K562 (cell line): ENCODE data around the gene COG7. TPM values are rescaled to one million over a fixed set of nuclear protein-coding genes. Genes with fewer than 3 reads are reported as not detected.

Experiments used
- DMBX1 ChIP-seq: fragments of 250-450 bp; sonication (Bioruptor Pico); IDR thresholded peaks from 2 replicates; pipeline ENCODE4 v1.8.0; 2022; ENCODE audit warnings: inconsistent platforms, mild to moderate bottlenecking, moderate library complexity, borderline replicate concordance
- SIN3A ChIP-seq, 2 experiments: fragments of 150-350 bp in 1 of 2; IDR thresholded peaks; 2 replicates each; pipeline ENCODE4 v1.6.1; 2011 to 2016; ENCODE audit warnings: borderline replicate concordance in 2 of 2, low read depth in 2 of 2, low read length in 2 of 2, mild to moderate bottlenecking in 2 of 2, moderate library complexity in 2 of 2; ENCODE audit not compliant: control insufficient read depth in 1 of 2
- polyA plus RNA-seq, 8 experiments: library from polyadenylated mRNA; depleted of rRNA in 4 of 8; stranded (reverse) in 5 of 8; unstranded in 3 of 8; fragments of >200 nt; fragmentation: Nextera tagmentation in 2 of 8; fragmentation: Illumina TruSeq in 1 of 8; extraction: Ambion mirVana in 2 of 8; extraction: Trizol in 1 of 8; gene quantifications; 2 replicates each; pipeline versions ENCODE4 v1.2.1 to v1.2.3, GENCODE V29; 2011 to 2014; ENCODE audit warnings: inconsistent platforms in 1 of 8, missing spikeins in 1 of 8
- total RNA-seq, 7 experiments: library from RNA; depleted of rRNA in 6 of 7; stranded (reverse); fragments of >200 nt in 6 of 7; fragmentation: Illumina TruSeq in 2 of 7; extraction: Trizol in 2 of 7; gene quantifications; 2 replicates each; pipeline versions ENCODE4 v1.2.1 to v1.2.3, GENCODE V29; 2011 to 2021; ENCODE audit warnings: low replicate concordance in 1 of 7
- TF ChIP-seq, protein P1 (sequence below): fragments of 450-650 bp; IDR thresholded peaks from 2 replicates; pipeline ENCODE4 v1.6.1; 2016; ENCODE audit warnings: low read depth

Gene COG7
- total and polyA plus RNA-seq, 9 of the 15 experiments (the other 6 are each of a cell fraction or from before 2014, with no cell fraction given), result 3.8 to 17.6 (median 13.4) TPM

GRCh38 chr16:23389201-23389600 is 63.8 kb downstream of the COG7 start (continued):
- TF ChIP-seq, protein P1, sequence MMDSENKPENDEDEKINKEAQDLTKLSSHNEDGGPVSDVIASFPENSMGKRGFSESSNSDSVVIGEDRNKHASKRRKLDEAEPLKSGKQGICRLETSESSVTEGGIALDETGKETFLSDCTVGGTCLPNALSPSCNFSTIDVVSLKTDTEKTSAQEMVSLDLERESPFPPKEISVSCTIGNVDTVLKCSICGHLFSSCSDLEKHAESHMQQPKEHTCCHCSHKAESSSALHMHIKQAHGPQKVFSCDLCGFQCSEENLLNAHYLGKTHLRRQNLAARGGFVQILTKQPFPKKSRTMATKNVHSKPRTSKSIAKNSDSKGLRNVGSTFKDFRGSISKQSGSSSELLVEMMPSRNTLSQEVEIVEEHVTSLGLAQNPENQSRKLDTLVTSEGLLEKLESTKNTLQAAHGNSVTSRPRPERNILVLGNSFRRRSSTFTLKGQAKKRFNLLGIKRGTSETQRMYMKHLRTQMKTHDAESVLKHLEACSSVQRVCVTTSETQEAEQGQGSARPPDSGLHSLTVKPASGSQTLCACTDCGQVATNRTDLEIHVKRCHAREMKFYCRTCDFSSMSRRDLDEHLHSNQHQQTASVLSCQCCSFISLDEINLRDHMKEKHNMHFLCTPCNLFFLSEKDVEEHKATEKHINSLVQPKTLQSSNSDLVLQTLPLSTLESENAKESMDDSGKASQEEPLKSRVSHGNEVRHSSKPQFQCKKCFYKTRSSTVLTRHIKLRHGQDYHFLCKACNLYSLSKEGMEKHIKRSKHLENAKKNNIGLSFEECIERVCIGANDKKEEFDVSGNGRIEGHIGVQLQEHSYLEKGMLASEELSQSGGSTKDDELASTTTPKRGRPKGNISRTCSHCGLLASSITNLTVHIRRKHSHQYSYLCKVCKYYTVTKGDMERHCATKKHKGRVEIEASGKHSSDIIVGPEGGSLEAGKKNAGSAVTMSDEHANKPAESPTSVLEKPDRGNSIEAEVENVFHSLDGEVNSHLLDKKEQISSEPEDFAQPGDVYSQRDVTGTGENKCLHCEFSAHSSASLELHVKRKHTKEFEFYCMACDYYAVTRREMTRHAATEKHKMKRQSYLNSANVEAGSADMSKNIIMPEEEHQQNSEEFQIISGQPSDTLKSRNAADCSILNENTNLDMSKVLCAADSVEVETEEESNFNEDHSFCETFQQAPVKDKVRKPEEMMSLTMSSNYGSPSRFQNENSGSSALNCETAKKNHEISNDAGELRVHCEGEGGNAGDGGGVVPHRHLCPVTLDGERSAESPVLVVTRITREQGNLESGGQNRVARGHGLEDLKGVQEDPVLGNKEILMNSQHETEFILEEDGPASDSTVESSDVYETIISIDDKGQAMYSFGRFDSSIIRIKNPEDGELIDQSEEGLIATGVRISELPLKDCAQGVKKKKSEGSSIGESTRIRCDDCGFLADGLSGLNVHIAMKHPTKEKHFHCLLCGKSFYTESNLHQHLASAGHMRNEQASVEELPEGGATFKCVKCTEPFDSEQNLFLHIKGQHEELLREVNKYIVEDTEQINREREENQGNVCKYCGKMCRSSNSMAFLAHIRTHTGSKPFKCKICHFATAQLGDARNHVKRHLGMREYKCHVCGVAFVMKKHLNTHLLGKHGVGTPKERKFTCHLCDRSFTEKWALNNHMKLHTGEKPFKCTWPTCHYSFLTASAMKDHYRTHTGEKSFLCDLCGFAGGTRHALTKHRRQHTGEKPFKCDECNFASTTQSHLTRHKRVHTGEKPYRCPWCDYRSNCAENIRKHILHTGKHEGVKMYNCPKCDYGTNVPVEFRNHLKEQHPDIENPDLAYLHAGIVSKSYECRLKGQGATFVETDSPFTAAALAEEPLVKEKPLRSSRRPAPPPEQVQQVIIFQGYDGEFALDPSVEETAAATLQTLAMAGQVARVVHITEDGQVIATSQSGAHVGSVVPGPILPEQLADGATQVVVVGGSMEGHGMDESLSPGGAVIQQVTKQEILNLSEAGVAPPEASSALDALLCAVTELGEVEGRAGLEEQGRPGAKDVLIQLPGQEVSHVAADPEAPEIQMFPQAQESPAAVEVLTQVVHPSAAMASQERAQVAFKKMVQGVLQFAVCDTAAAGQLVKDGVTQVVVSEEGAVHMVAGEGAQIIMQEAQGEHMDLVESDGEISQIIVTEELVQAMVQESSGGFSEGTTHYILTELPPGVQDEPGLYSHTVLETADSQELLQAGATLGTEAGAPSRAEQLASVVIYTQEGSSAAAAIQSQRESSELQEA, result no peak
- TF ChIP-seq DMBX1 (no peak), SIN3A (IDR thresholded peaks at IDR 0.05; ENCODE audit: borderline replicate concordance in 2 of 2, control insufficient read depth in 1 of 2, low read depth in 2 of 2, low read length in 2 of 2) (no peak)
